Activated CD4-positive, alpha-beta T cell treated with anti-CD3 and anti-CD28 coated beads for 48 hours (primary cell): Measurements from ENCODE around the gene COL4A1.

Experiments
- DNase-seq: peaks from one replicate; pipeline ENCODE4 v3.0.0-alpha.2; 2020

Gene COL4A1

GRCh38 chr13:110254751-110255553 lies 52.0 kb downstream of the COL4A1 start:
- no peak for DNase-seq

GRCh38 chr13:110254151-110254679 lies 52.7 kb downstream of the COL4A1 start:
- DNase-seq = no peak

GRCh38 chr13:110251193-110251819 lies 55.7 kb downstream of the COL4A1 start:
- no peak for DNase-seq

- DNase-seq = no peak
Measured at GRCh38 chr13:110250258-110250891, 56.6 kb downstream of the COL4A1 start.

GRCh38 chr13:110249326-110249725 lies 57.6 kb downstream of the COL4A1 start:
- no peak for DNase-seq

GRCh38 chr13:110248449-110249143 lies 58.4 kb downstream of the COL4A1 start:
- DNase-seq = no peak

- no peak for DNase-seq
Measured at GRCh38 chr13:110246530-110246929, 60.4 kb downstream of the COL4A1 start.

- no peak for DNase-seq
Measured at GRCh38 chr13:110245416-110245899, 61.5 kb downstream of the COL4A1 start.

- DNase-seq = no peak
Measured at GRCh38 chr13:110244976-110245375, 62.0 kb downstream of the COL4A1 start.

- DNase-seq = no peak
Measured at GRCh38 chr13:110244071-110244830, 62.7 kb downstream of the COL4A1 start.

- no peak for DNase-seq
Measured at GRCh38 chr13:110242615-110243014, 64.3 kb downstream of the COL4A1 start.

GRCh38 chr13:110240943-110241342 lies 66.0 kb downstream of the COL4A1 start:
- DNase-seq = no peak

- no peak for DNase-seq
Measured at GRCh38 chr13:110240352-110240751, 66.6 kb downstream of the COL4A1 start.

GRCh38 chr13:110239280-110240125 lies 67.5 kb downstream of the COL4A1 start:
- no peak for DNase-seq

GRCh38 chr13:110238818-110239195 lies 68.2 kb downstream of the COL4A1 start:
- no peak for DNase-seq

GRCh38 chr13:110237875-110238817 lies 68.8 kb downstream of the COL4A1 start:
- DNase-seq = no peak

GRCh38 chr13:110236831-110237261 lies 70.1 kb downstream of the COL4A1 start:
- no peak for DNase-seq

GRCh38 chr13:110236431-110236830 lies 70.5 kb downstream of the COL4A1 start:
- no peak for DNase-seq

GRCh38 chr13:110234532-110234931 lies 72.4 kb downstream of the COL4A1 start:
- no peak for DNase-seq

GRCh38 chr13:110233951-110234280 lies 73.0 kb downstream of the COL4A1 start:
- DNase-seq = no peak
